GM19468 (cell line): ENCODE data around the gene EIF4A2.
"Not testable (repeated sequence)": the region's sequence is repeated elsewhere in the genome, so short reads cannot be mapped to it uniquely, and the experiment has no call there.

Experiments
- ATAC-seq: cut with Tn5 transposase; IDR thresholded peaks from one replicate; pipeline ENCODE4 v1.9.1; 2021; ENCODE audit warnings: mild to moderate bottlenecking, moderate library complexity, moderate number of reproducible peaks; ENCODE audit not compliant: unreplicated experiment; ENCODE audit errors: extremely low read depth

The EIF4A2 gene

GRCh38 chr3:186783731-186784515, 546 bp downstream of the EIF4A2 start:
- ATAC-seq: peak; percentile 21

GRCh38 chr3:186784820-186785494, 1.6 kb downstream of the EIF4A2 start:
- no peak for ATAC-seq

- no peak for ATAC-seq
Observed at GRCh38 chr3:186785495-186786018, 2.2 kb downstream of the EIF4A2 start.

- no peak for ATAC-seq
Observed at GRCh38 chr3:186786922-186787321, 3.5 kb downstream of the EIF4A2 start.

GRCh38 chr3:186787642-186788481, 4.5 kb downstream of the EIF4A2 start:
- ATAC-seq: no peak

- no peak for ATAC-seq
Observed at GRCh38 chr3:186788482-186789370, 5.3 kb downstream of the EIF4A2 start.

- ATAC-seq: no peak
Observed at GRCh38 chr3:186789554-186790260, 6.3 kb downstream of the EIF4A2 start.

- no peak for ATAC-seq
Observed at GRCh38 chr3:186790261-186790981, 7.0 kb downstream of the EIF4A2 start.

GRCh38 chr3:186798239-186798874, 15.0 kb downstream of the EIF4A2 start:
- ATAC-seq: no peak

- ATAC-seq: no peak
Observed at GRCh38 chr3:186800285-186800684, 16.9 kb downstream of the EIF4A2 start.

- ATAC-seq: no peak
Observed at GRCh38 chr3:186802701-186803100, 19.3 kb downstream of the EIF4A2 start.

- not testable (repeated sequence) for ATAC-seq
Observed at GRCh38 chr3:186803447-186803846, 20.1 kb downstream of the EIF4A2 start.

- ATAC-seq: peak; percentile 67
Observed at GRCh38 chr3:186806089-186807055, 23.0 kb downstream of the EIF4A2 start, which contains the start of gene RFC4. Gene RFC4 (minus strand): TSS chr3:186806482. CDS start chr3:186804713, 1,769 bp downstream.

- no peak for ATAC-seq
Observed at GRCh38 chr3:186807231-186807630, 23.9 kb downstream of the EIF4A2 start.

GRCh38 chr3:186810336-186810996, 27.1 kb downstream of the EIF4A2 start:
- ATAC-seq: no peak

- not testable (repeated sequence) for ATAC-seq
Observed at GRCh38 chr3:186811313-186811712, 27.9 kb downstream of the EIF4A2 start.
